Esophagus squamous epithelium (tissue), 4 donors: ENCODE results near the gene DCTN1.

Experiments used
- POLR2A ChIP-seq, 4 donors: fragments of 450-650 bp; IDR thresholded peaks; one replicate each; pipeline ENCODE4 v1.6.1; 2017; ENCODE audit warnings: antibody characterized with exemption in 4 of 4, mild to moderate bottlenecking in 4 of 4, moderate library complexity in 3 of 4
- TF ChIP-seq, protein P1 (sequence below), 6 experiments: fragments of 450-650 bp in 4 of 6; fragments of 200-600 bp in 2 of 6; sonication (generic) in 2 of 6; IDR thresholded peaks; one replicate each; pipeline ENCODE4 v1.5.1; 2016 to 2019; ENCODE audit warnings: antibody characterized with exemption in 6 of 6, mild to moderate bottlenecking in 4 of 6, moderate library complexity in 4 of 6

DNA sequence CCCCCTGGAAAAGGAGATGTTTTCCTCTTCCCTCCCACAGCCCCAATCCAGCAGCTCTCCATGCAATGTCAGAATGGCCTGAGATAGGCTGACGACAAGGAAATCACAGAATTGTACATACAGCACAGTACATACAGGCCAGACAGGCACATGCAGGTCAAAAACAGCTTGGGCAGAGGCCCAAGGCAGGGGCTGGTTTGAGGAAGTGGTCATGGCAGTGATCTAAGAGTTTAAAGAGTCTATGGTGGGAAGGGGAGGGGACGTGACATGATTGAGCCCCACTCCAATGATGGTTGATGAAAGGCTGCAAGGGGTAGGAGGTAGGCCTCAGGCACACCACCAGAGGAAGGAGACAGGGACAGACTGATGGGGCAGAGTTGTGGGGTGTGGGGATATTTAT, 4.3 kb downstream of the DCTN1 start:
- TF ChIP-seq, protein P1, sequence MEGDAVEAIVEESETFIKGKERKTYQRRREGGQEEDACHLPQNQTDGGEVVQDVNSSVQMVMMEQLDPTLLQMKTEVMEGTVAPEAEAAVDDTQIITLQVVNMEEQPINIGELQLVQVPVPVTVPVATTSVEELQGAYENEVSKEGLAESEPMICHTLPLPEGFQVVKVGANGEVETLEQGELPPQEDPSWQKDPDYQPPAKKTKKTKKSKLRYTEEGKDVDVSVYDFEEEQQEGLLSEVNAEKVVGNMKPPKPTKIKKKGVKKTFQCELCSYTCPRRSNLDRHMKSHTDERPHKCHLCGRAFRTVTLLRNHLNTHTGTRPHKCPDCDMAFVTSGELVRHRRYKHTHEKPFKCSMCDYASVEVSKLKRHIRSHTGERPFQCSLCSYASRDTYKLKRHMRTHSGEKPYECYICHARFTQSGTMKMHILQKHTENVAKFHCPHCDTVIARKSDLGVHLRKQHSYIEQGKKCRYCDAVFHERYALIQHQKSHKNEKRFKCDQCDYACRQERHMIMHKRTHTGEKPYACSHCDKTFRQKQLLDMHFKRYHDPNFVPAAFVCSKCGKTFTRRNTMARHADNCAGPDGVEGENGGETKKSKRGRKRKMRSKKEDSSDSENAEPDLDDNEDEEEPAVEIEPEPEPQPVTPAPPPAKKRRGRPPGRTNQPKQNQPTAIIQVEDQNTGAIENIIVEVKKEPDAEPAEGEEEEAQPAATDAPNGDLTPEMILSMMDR (IDR thresholded peaks at IDR 0.05), result no peak
- no peak for TF ChIP-seq POLR2A (IDR thresholded peaks at IDR 0.05)
